Liver (tissue), 9 donors: ENCODE data around the gene TOX2. TPM values are rescaled to one million over a fixed set of nuclear protein-coding genes. Genes with fewer than 3 reads are reported as not detected.

ENCODE experiments used
- DNase-seq: peaks from one replicate; pipeline ENCODE4 v3.0.0-alpha.2; 2017; ENCODE audit warnings: low spot score
- H3K27ac ChIP-seq, 2 donors: one replicate each; pipeline ENCODE4 v1.7.0; 2013; ENCODE audit warnings: inconsistent platforms in 2 of 2, low read length in 2 of 2, control low read depth in 1 of 2, low read depth in 1 of 2, mild to moderate bottlenecking in 1 of 2
- H3K27me3 ChIP-seq, 4 donors: one replicate each; pipeline versions ENCODE4 v1.6.1 to v1.7.0; 2013; ENCODE audit warnings: low read length in 3 of 4, inconsistent platforms in 1 of 4, mild to moderate bottlenecking in 1 of 4, moderate library complexity in 1 of 4; ENCODE audit not compliant: control insufficient read depth in 4 of 4, insufficient read depth in 4 of 4
- H3K36me3 ChIP-seq, 4 donors: one replicate each; pipeline versions ENCODE4 v1.6.1 to v1.7.0; 2013; ENCODE audit warnings: low read length in 3 of 4, mild to moderate bottlenecking in 3 of 4, low read depth in 1 of 4, moderate library complexity in 1 of 4; ENCODE audit not compliant: control insufficient read depth in 4 of 4, insufficient read depth in 3 of 4
- H3K4me1 ChIP-seq, 4 donors: one replicate each; pipeline versions ENCODE4 v1.6.1 to v1.7.0; 2013; ENCODE audit warnings: low read length in 3 of 4, mild to moderate bottlenecking in 3 of 4, moderate library complexity in 1 of 4; ENCODE audit not compliant: control insufficient read depth in 4 of 4, insufficient read depth in 4 of 4
- H3K4me3 ChIP-seq, 3 donors: one replicate each; pipeline versions ENCODE4 v1.6.1 to v1.7.0; 2013; ENCODE audit warnings: low read length in 3 of 3, control low read depth in 1 of 3, low read depth in 1 of 3, mild to moderate bottlenecking in 1 of 3
- H3K9ac ChIP-seq, 2 donors: one replicate each; pipeline ENCODE4 v1.7.0; 2013; ENCODE audit warnings: low read length in 2 of 2, mild to moderate bottlenecking in 2 of 2, moderate library complexity in 2 of 2, control low read depth in 1 of 2, low read depth in 1 of 2
- H3K9me3 ChIP-seq, 4 donors: one replicate each; pipeline versions ENCODE4 v1.6.1 to v1.7.0; 2013; ENCODE audit warnings: low read length in 3 of 4; ENCODE audit not compliant: control insufficient read depth in 4 of 4
- EGR1 ChIP-seq, 2 donors: IDR thresholded peaks; 2 replicates each; pipeline ENCODE4 v1.6.1; 2016 to 2018; ENCODE audit warnings: antibody characterized with exemption in 2 of 2, low read depth in 2 of 2
- FOXA1 ChIP-seq: IDR thresholded peaks from 2 replicates; pipeline ENCODE4 v1.6.1; 2016; ENCODE audit warnings: antibody characterized with exemption
- FOXA2 ChIP-seq: IDR thresholded peaks from 2 replicates; pipeline ENCODE4 v1.6.1; 2016; ENCODE audit warnings: antibody characterized with exemption
- GABPA ChIP-seq, 2 donors: IDR thresholded peaks in 1 of 2; conservative IDR thresholded peaks in 1 of 2; 2 replicates each; pipeline ENCODE4 v1.6.1; 2016; ENCODE audit warnings: antibody characterized with exemption in 2 of 2, mild to moderate bottlenecking in 1 of 2, moderate library complexity in 1 of 2
- HNF4A ChIP-seq, 2 donors: conservative IDR thresholded peaks; 2 replicates each; pipeline ENCODE4 v1.6.1; 2016; ENCODE audit warnings: antibody characterized with exemption in 2 of 2, mild to moderate bottlenecking in 2 of 2
- HNF4G ChIP-seq: IDR thresholded peaks from 2 replicates; pipeline ENCODE4 v1.6.1; 2016; ENCODE audit warnings: antibody characterized with exemption
- JUND ChIP-seq, 2 donors: IDR thresholded peaks; 2 replicates each; pipeline ENCODE4 v1.6.1; 2016; ENCODE audit warnings: antibody characterized with exemption in 2 of 2
- NR2F2 ChIP-seq: IDR thresholded peaks from 2 replicates; pipeline ENCODE4 v1.6.1; 2016; ENCODE audit warnings: antibody characterized with exemption
- RAD21 ChIP-seq, 2 donors: IDR thresholded peaks; 2 replicates each; pipeline ENCODE4 v1.6.1; 2016; ENCODE audit warnings: antibody characterized with exemption in 2 of 2, mild to moderate bottlenecking in 2 of 2
- RXRA ChIP-seq, 2 donors: IDR thresholded peaks; 2 replicates each; pipeline ENCODE4 v1.6.1; 2017 to 2018; ENCODE audit warnings: antibody characterized with exemption in 2 of 2, mild to moderate bottlenecking in 1 of 2
- SP1 ChIP-seq: IDR thresholded peaks from 2 replicates; pipeline ENCODE4 v1.6.1; 2018; ENCODE audit warnings: antibody characterized with exemption, mild to moderate bottlenecking
- TAF1 ChIP-seq: conservative IDR thresholded peaks from 2 replicates; pipeline ENCODE4 v1.6.1; 2016; ENCODE audit warnings: antibody characterized with exemption, mild to moderate bottlenecking
- YY1 ChIP-seq: IDR thresholded peaks from 2 replicates; pipeline ENCODE4 v1.6.1; 2016; ENCODE audit warnings: antibody characterized with exemption, mild to moderate bottlenecking
- WGBS: extraction: QIAGEN DNeasy Blood & Tissue Kit; methylation state at CpG from one replicate; pipeline ENCODE4 v1.1.7; 2013; 5-methylcytosine and 5-hydroxymethylcytosine counted together
- polyA plus RNA-seq, 2 donors: library from polyadenylated mRNA; stranded (reverse) in 1 of 2; unstranded in 1 of 2; fragments of 200-250 nt in 1 of 2; fragments of >200 nt in 1 of 2; fragmentation: Nextera tagmentation in 1 of 2; extraction: Ambion mirVana in 1 of 2; gene quantifications; one replicate each; pipeline versions ENCODE4 v1.2.1 to v1.2.3, GENCODE V29; 2013 to 2015
- total RNA-seq, 2 donors: library from RNA; depleted of rRNA; stranded (reverse); fragments of >200 nt; gene quantifications; one replicate each; pipeline ENCODE4 v1.2.3, GENCODE V29; 2014
- TF ChIP-seq, protein P1 (sequence below): fragments of 150-350 bp; IDR thresholded peaks from 2 replicates; pipeline ENCODE4 v1.5.1; 2017; ENCODE audit warnings: improper control_type of control experiment, low read depth, low read length; ENCODE audit not compliant: missing input control
- TF ChIP-seq, protein P2 (sequence below): IDR thresholded peaks from 2 replicates; pipeline ENCODE4 v1.6.1; 2016; ENCODE audit warnings: antibody characterized with exemption
- TF ChIP-seq, protein P3 (sequence below): IDR thresholded peaks from 2 replicates; pipeline ENCODE4 v1.6.1; 2016; ENCODE audit warnings: antibody characterized with exemption
- TF ChIP-seq, protein P4 (sequence below): IDR thresholded peaks from 2 replicates; pipeline ENCODE4 v1.6.1; 2016; ENCODE audit warnings: antibody characterized with exemption
- TF ChIP-seq, protein P5 (sequence below): IDR thresholded peaks from 2 replicates; pipeline ENCODE4 v1.6.1; 2016; ENCODE audit warnings: antibody characterized with exemption, mild to moderate bottlenecking
- donor health status: healthy.
- donor health status: healthy.
- donor health status: healthy.
- donor health status: healthy.
- donor health status: healthy.

Gene TOX2
- total and polyA plus RNA-seq, 4 donors: 0.33 to 2.7 (median 1.4) TPM

DNA sequence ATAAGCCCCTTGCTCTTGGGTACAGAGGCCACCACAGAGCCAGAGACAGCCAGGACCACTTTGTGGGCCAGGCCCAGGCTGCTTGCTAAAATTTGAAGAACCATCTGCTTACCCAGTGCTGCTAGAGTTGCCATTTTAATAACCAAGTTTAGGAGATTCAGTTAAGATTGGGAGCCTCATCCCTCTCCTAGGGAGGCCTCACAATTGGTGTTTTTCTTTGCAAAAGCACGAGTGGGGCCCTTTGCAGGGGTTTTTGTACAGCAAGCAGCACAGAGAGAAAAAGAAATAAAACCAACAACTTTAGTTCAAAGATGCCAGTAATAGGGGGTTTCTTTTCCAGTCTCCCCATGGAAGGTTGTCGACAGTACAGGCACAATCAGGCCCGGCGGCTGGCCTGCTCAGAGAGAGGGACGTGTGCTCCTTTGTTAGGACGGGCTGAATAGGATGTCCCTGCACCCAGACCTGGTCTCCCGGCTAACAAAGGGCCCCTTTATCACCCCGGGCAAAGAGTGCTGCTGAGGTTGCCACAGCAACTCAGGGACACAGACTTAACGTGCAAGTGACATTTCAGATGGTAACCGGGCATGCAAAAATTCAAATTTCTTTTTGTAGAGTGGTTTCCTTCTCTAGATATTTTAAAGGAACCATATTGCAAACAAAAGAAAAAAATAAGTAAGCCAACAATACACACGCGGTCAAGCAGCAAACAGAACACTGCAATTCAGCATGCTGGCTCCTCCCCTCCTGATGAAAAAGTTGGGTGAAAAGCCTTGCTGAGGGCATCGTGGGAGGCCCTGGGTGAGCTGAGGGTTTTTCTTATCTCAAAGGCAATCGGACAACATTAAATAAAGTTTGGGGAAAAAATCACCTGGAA is 10.5 kb upstream of the TOX2 start:
- Histone ChIP-seq H3K36me3 (no peaks in the 10 kb centered on the region), H3K4me1 (peaks cover 0 to 20% (median 11%) of the 10 kb centered on the region in 4 donors), H3K9ac (no peak overlapping the region), H3K4me3 (no peak overlapping the region), H3K9me3 (peaks cover 0 to 4% (median 2%) of the 10 kb centered on the region in 4 donors), H3K27ac (no peak overlapping the region), H3K27me3 (no peaks in the 10 kb centered on the region)
- no peak for DNase-seq
- TF ChIP-seq YY1 (no peak), NR2F2 (no peak), FOXA2 (no peak)
- WGBS: 75% methylated on average over 14 of the region's 14 CpGs

DNA sequence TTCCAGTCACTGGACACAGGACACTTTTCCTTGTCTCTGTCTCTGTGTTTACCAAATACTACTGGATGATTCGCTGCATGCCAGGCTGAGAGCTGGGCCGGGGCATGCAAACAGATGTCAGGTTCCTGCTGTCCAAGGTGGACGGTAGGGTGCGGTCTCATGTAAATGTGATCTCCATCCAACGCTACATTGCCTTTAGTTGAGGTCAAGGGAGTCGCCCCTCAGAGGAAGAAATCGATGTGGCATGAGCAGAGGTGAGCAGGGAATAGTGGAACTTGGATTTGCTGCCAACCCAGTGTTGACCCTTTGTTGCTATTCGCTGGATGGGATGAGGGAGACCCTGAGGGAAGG is 9.8 kb upstream of the TOX2 start:
- H3K9ac ChIP-seq: no peak overlapping the region
- no peaks in the 10 kb centered on the region for H3K36me3 ChIP-seq
- 64% methylated on average over 8 of the region's 8 CpGs for WGBS
- no peak for TF ChIP-seq FOXA1
- no peak for TF ChIP-seq GABPA (IDR thresholded peaks at IDR 0.05 in 1 of 2, conservative IDR thresholded peaks at IDR 0.05 in 1 of 2)
- TF ChIP-seq RXRA (IDR thresholded peaks at IDR 0.05): no peak
- TF ChIP-seq, protein P1, sequence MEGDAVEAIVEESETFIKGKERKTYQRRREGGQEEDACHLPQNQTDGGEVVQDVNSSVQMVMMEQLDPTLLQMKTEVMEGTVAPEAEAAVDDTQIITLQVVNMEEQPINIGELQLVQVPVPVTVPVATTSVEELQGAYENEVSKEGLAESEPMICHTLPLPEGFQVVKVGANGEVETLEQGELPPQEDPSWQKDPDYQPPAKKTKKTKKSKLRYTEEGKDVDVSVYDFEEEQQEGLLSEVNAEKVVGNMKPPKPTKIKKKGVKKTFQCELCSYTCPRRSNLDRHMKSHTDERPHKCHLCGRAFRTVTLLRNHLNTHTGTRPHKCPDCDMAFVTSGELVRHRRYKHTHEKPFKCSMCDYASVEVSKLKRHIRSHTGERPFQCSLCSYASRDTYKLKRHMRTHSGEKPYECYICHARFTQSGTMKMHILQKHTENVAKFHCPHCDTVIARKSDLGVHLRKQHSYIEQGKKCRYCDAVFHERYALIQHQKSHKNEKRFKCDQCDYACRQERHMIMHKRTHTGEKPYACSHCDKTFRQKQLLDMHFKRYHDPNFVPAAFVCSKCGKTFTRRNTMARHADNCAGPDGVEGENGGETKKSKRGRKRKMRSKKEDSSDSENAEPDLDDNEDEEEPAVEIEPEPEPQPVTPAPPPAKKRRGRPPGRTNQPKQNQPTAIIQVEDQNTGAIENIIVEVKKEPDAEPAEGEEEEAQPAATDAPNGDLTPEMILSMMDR: no peak
- no peak for TF ChIP-seq HNF4G
- no peak for TF ChIP-seq TAF1
- TF ChIP-seq YY1: no peak
- TF ChIP-seq JUND (IDR thresholded peaks at IDR 0.05): no peak
- TF ChIP-seq, protein P2, sequence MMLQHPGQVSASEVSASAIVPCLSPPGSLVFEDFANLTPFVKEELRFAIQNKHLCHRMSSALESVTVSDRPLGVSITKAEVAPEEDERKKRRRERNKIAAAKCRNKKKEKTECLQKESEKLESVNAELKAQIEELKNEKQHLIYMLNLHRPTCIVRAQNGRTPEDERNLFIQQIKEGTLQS: no peak
- no peak for TF ChIP-seq RAD21 (IDR thresholded peaks at IDR 0.05)
- no peak for TF ChIP-seq EGR1 (IDR thresholded peaks at IDR 0.05; ENCODE audit: low read depth in 2 of 2)
- TF ChIP-seq HNF4A (conservative IDR thresholded peaks at IDR 0.05): no peak
- no peak for TF ChIP-seq NR2F2
- no peak for TF ChIP-seq SP1
- TF ChIP-seq, protein P3, sequence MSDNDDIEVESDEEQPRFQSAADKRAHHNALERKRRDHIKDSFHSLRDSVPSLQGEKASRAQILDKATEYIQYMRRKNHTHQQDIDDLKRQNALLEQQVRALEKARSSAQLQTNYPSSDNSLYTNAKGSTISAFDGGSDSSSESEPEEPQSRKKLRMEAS: no peak
- TF ChIP-seq FOXA2: no peak
- TF ChIP-seq, protein P4, sequence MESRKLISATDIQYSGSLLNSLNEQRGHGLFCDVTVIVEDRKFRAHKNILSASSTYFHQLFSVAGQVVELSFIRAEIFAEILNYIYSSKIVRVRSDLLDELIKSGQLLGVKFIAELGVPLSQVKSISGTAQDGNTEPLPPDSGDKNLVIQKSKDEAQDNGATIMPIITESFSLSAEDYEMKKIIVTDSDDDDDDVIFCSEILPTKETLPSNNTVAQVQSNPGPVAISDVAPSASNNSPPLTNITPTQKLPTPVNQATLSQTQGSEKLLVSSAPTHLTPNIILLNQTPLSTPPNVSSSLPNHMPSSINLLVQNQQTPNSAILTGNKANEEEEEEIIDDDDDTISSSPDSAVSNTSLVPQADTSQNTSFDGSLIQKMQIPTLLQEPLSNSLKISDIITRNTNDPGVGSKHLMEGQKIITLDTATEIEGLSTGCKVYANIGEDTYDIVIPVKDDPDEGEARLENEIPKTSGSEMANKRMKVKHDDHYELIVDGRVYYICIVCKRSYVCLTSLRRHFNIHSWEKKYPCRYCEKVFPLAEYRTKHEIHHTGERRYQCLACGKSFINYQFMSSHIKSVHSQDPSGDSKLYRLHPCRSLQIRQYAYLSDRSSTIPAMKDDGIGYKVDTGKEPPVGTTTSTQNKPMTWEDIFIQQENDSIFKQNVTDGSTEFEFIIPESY: no peak
- TF ChIP-seq, protein P5, sequence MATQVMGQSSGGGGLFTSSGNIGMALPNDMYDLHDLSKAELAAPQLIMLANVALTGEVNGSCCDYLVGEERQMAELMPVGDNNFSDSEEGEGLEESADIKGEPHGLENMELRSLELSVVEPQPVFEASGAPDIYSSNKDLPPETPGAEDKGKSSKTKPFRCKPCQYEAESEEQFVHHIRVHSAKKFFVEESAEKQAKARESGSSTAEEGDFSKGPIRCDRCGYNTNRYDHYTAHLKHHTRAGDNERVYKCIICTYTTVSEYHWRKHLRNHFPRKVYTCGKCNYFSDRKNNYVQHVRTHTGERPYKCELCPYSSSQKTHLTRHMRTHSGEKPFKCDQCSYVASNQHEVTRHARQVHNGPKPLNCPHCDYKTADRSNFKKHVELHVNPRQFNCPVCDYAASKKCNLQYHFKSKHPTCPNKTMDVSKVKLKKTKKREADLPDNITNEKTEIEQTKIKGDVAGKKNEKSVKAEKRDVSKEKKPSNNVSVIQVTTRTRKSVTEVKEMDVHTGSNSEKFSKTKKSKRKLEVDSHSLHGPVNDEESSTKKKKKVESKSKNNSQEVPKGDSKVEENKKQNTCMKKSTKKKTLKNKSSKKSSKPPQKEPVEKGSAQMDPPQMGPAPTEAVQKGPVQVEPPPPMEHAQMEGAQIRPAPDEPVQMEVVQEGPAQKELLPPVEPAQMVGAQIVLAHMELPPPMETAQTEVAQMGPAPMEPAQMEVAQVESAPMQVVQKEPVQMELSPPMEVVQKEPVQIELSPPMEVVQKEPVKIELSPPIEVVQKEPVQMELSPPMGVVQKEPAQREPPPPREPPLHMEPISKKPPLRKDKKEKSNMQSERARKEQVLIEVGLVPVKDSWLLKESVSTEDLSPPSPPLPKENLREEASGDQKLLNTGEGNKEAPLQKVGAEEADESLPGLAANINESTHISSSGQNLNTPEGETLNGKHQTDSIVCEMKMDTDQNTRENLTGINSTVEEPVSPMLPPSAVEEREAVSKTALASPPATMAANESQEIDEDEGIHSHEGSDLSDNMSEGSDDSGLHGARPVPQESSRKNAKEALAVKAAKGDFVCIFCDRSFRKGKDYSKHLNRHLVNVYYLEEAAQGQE: no peak
- no peak overlapping the region for H3K4me3 ChIP-seq
- H3K27ac ChIP-seq: no peak overlapping the region
- peaks cover 0 to 14% (median 6%) of the 10 kb centered on the region in 4 donors for H3K4me1 ChIP-seq
- H3K9me3 ChIP-seq: peaks cover 0 to 4% (median 2%) of the 10 kb centered on the region in 4 donors
- no peak for DNase-seq
- H3K27me3 ChIP-seq: no peaks in the 10 kb centered on the region
